ENCODE data around the gene ZNG1A. TPM values are rescaled to one million over a fixed set of nuclear protein-coding genes. Genes with fewer than 3 reads are reported as not detected.
"Not testable (repeated sequence)": the region's sequence is repeated elsewhere in the genome, so short reads cannot be mapped to it uniquely, and the experiment has no call there.

Gene ZNG1A
- total RNA-seq = 13.2 TPM
- long read RNA-seq, transcript CBWD1-202 (15 exons, 1,706 nt) = major isoform, 6 of 12 reads
- long read RNA-seq, partial matches to known transcripts = 0 of 12 reads
- long read RNA-seq, other reads (novel, unspliced or antisense) = 4 of 12 reads

- intact Hi-C loops (cut with DNase I); DNase-seq (ENCODE audit: missing footprints); ATAC-seq: not testable (repeated sequence)
These were observed at the start of gene ZNG1A for GRCh38 chr9:178970-179383. Gene ZNG1A (minus strand): TSS chr9:179056. CDS start chr9:178969, 87 bp downstream.

GRCh38 chr9:227860-228259, 49.0 kb upstream of the ZNG1A start:
- intact Hi-C loops (cut with DNase I) = no loop called here
- DNase-seq (ENCODE audit: missing footprints) = no peak
- no peak for ATAC-seq

- no peak for ATAC-seq
- intact Hi-C loops (cut with DNase I) = no loop called here
These were observed 46.0 kb upstream of the ZNG1A start for GRCh38 chr9:224582-225520.

GRCh38 chr9:224026-224425, 45.2 kb upstream of the ZNG1A start:
- intact Hi-C loops (cut with DNase I) = no loop called here
- DNase-seq (ENCODE audit: missing footprints) = no peak
- ATAC-seq = no peak

More at GRCh38 chr9:224582-225520, 46.0 kb upstream of the ZNG1A start:
- DNase-seq (ENCODE audit: missing footprints) = no peak

GRCh38 chr9:223152-223551, 44.3 kb upstream of the ZNG1A start:
- intact Hi-C loops (cut with DNase I) = no loop called here
- ATAC-seq (no peak), DNase-seq (ENCODE audit: missing footprints) (no peak)

- intact Hi-C loops (cut with DNase I) = no loop called here
- no peak for DNase-seq (ENCODE audit: missing footprints)
- no peak for ATAC-seq
These were observed 43.3 kb upstream of the ZNG1A start for GRCh38 chr9:221989-222776.

GRCh38 chr9:219670-220365, 41.0 kb upstream of the ZNG1A start:
- no peak for ATAC-seq

GRCh38 chr9:219036-219435, 40.2 kb upstream of the ZNG1A start:
- ATAC-seq; DNase-seq (ENCODE audit: missing footprints); intact Hi-C loops (cut with DNase I): not testable (repeated sequence)

More at GRCh38 chr9:219670-220365, 41.0 kb upstream of the ZNG1A start:
- peak; percentile 77 for DNase-seq (ENCODE audit: missing footprints)
- intact Hi-C loops (cut with DNase I) = no loop called here

- ATAC-seq (no peak), DNase-seq (ENCODE audit: missing footprints) (no peak)
- intact Hi-C loops (cut with DNase I) = no loop called here
These were observed 39.1 kb upstream of the ZNG1A start for GRCh38 chr9:217950-218349.

GRCh38 chr9:216866-217265, 38.0 kb upstream of the ZNG1A start:
- ATAC-seq = no peak
- no peak for DNase-seq (ENCODE audit: missing footprints)
- intact Hi-C loops (cut with DNase I) = no loop called here

- no peak for DNase-seq (ENCODE audit: missing footprints)
- intact Hi-C loops (cut with DNase I) = no loop called here
- no peak for ATAC-seq
These were observed 36.8 kb upstream of the ZNG1A start for GRCh38 chr9:215631-216155.

- DNase-seq (ENCODE audit: missing footprints) = peak; percentile 94
- ATAC-seq = peak; percentile 90
- intact Hi-C loops (cut with DNase I) = no loop called here
These were observed 36.0 kb upstream of the ZNG1A start, which contains the start of gene DOCK8 for GRCh38 chr9:214648-215493. Gene DOCK8 (plus strand): TSS chr9:214865. CDS start chr9:214977, 112 bp downstream.

- intact Hi-C loops (cut with DNase I) = no loop called here
- DNase-seq (ENCODE audit: missing footprints) (no peak), ATAC-seq (no peak)
These were observed 35.4 kb upstream of the ZNG1A start for GRCh38 chr9:214351-214647.

GRCh38 chr9:213901-214300, 35.0 kb upstream of the ZNG1A start:
- intact Hi-C loops (cut with DNase I); ATAC-seq: not testable (repeated sequence)
- peak; percentile 62 for DNase-seq (ENCODE audit: missing footprints)

GRCh38 chr9:212297-212696, 33.4 kb upstream of the ZNG1A start:
- ATAC-seq (no peak), DNase-seq (ENCODE audit: missing footprints) (no peak)
- intact Hi-C loops (cut with DNase I) = no loop called here

- DNase-seq (ENCODE audit: missing footprints) = no peak
- intact Hi-C loops (cut with DNase I) = no loop called here
- ATAC-seq = peak; percentile 59
These were observed 32.7 kb upstream of the ZNG1A start for GRCh38 chr9:211557-211956.

- intact Hi-C loops (cut with DNase I) = no loop called here
- ATAC-seq (no peak), DNase-seq (ENCODE audit: missing footprints) (no peak)
These were observed 32.2 kb upstream of the ZNG1A start for GRCh38 chr9:211036-211435.

Measured in Right ventricle myocardium inferior (tissue), 1 donor.